HEK293 (cell line): ENCODE data around the gene RBM19.

Experiments used
- CTCF ChIP-seq: fragments of 450-650 bp; formaldehyde crosslinking; IDR thresholded peaks from 2 replicates; pipeline ENCODE4 v1.5.1; 2016; ENCODE audit warnings: missing biosample characterization, missing genetic modification characterization
- RBAK ChIP-seq: fragments of 450-650 bp; formaldehyde crosslinking; IDR thresholded peaks from 2 replicates; pipeline ENCODE4 v1.5.1; 2016; ENCODE audit warnings: missing biosample characterization, missing genetic modification characterization
- TCF7L2 ChIP-seq: IDR thresholded peaks from 2 replicates; pipeline ENCODE4 v1.6.1; 2011; ENCODE audit warnings: low read depth, mild to moderate bottlenecking, inconsistent platforms, low read length, moderate library complexity, borderline replicate concordance
- ZFP37 ChIP-seq: fragments of 450-650 bp; formaldehyde crosslinking; IDR thresholded peaks from 2 replicates; pipeline ENCODE4 v1.5.1; 2016; ENCODE audit warnings: missing biosample characterization, missing genetic modification characterization
- ZNF335 ChIP-seq: fragments of 450-650 bp; formaldehyde crosslinking; conservative IDR thresholded peaks from 2 replicates; pipeline ENCODE4 v1.5.1; 2016; ENCODE audit warnings: missing biosample characterization, missing genetic modification characterization
- ZNF501 ChIP-seq: fragments of 450-650 bp; formaldehyde crosslinking; IDR thresholded peaks from 2 replicates; pipeline ENCODE4 v1.5.1; 2016; ENCODE audit warnings: missing biosample characterization, missing genetic modification characterization
- TF ChIP-seq, protein P1 (sequence below): fragments of 450-650 bp; formaldehyde crosslinking; IDR thresholded peaks from 2 replicates; pipeline ENCODE4 v1.5.1; 2016; ENCODE audit warnings: missing biosample characterization, missing genetic modification characterization
- TF ChIP-seq, protein P2 (sequence below): fragments of 450-650 bp; IDR thresholded peaks from 2 replicates; pipeline ENCODE4 v1.5.1; 2018; ENCODE audit warnings: missing biosample characterization, missing genetic modification characterization
- TF ChIP-seq, protein P3 (sequence below): fragments of 450-650 bp; IDR thresholded peaks from 2 replicates; pipeline ENCODE4 v1.5.1; 2018; ENCODE audit warnings: missing biosample characterization, mild to moderate bottlenecking, missing genetic modification characterization
- TF ChIP-seq, protein P4 (sequence below): fragments of 450-650 bp; formaldehyde crosslinking; IDR thresholded peaks from 2 replicates; pipeline ENCODE4 v1.5.1; 2017; ENCODE audit warnings: missing biosample characterization, mild to moderate bottlenecking, missing genetic modification characterization, moderate library complexity

GRCh38 chr12:113820309-113820708 is 145.8 kb downstream of the RBM19 start:
- TF ChIP-seq, protein P1, sequence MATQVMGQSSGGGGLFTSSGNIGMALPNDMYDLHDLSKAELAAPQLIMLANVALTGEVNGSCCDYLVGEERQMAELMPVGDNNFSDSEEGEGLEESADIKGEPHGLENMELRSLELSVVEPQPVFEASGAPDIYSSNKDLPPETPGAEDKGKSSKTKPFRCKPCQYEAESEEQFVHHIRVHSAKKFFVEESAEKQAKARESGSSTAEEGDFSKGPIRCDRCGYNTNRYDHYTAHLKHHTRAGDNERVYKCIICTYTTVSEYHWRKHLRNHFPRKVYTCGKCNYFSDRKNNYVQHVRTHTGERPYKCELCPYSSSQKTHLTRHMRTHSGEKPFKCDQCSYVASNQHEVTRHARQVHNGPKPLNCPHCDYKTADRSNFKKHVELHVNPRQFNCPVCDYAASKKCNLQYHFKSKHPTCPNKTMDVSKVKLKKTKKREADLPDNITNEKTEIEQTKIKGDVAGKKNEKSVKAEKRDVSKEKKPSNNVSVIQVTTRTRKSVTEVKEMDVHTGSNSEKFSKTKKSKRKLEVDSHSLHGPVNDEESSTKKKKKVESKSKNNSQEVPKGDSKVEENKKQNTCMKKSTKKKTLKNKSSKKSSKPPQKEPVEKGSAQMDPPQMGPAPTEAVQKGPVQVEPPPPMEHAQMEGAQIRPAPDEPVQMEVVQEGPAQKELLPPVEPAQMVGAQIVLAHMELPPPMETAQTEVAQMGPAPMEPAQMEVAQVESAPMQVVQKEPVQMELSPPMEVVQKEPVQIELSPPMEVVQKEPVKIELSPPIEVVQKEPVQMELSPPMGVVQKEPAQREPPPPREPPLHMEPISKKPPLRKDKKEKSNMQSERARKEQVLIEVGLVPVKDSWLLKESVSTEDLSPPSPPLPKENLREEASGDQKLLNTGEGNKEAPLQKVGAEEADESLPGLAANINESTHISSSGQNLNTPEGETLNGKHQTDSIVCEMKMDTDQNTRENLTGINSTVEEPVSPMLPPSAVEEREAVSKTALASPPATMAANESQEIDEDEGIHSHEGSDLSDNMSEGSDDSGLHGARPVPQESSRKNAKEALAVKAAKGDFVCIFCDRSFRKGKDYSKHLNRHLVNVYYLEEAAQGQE = no peak
- TF ChIP-seq ZFP37 (tag by site-specific recombination) = no peak
- TF ChIP-seq CTCF (tag by site-specific recombination) = no peak
- TF ChIP-seq, protein P2, sequence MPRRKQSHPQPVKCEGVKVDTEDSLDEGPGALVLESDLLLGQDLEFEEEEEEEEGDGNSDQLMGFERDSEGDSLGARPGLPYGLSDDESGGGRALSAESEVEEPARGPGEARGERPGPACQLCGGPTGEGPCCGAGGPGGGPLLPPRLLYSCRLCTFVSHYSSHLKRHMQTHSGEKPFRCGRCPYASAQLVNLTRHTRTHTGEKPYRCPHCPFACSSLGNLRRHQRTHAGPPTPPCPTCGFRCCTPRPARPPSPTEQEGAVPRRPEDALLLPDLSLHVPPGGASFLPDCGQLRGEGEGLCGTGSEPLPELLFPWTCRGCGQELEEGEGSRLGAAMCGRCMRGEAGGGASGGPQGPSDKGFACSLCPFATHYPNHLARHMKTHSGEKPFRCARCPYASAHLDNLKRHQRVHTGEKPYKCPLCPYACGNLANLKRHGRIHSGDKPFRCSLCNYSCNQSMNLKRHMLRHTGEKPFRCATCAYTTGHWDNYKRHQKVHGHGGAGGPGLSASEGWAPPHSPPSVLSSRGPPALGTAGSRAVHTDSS = no peak
- no peak for TF ChIP-seq TCF7L2
- no peak for TF ChIP-seq RBAK (tag by site-specific recombination)
- no peak for TF ChIP-seq ZNF501 (tag by site-specific recombination)
- no peak for TF ChIP-seq ZNF335 (tag by site-specific recombination)
- TF ChIP-seq, protein P3, sequence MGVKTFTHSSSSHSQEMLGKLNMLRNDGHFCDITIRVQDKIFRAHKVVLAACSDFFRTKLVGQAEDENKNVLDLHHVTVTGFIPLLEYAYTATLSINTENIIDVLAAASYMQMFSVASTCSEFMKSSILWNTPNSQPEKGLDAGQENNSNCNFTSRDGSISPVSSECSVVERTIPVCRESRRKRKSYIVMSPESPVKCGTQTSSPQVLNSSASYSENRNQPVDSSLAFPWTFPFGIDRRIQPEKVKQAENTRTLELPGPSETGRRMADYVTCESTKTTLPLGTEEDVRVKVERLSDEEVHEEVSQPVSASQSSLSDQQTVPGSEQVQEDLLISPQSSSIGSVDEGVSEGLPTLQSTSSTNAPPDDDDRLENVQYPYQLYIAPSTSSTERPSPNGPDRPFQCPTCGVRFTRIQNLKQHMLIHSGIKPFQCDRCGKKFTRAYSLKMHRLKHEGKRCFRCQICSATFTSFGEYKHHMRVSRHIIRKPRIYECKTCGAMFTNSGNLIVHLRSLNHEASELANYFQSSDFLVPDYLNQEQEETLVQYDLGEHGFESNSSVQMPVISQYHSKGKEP = no peak
- TF ChIP-seq, protein P4, sequence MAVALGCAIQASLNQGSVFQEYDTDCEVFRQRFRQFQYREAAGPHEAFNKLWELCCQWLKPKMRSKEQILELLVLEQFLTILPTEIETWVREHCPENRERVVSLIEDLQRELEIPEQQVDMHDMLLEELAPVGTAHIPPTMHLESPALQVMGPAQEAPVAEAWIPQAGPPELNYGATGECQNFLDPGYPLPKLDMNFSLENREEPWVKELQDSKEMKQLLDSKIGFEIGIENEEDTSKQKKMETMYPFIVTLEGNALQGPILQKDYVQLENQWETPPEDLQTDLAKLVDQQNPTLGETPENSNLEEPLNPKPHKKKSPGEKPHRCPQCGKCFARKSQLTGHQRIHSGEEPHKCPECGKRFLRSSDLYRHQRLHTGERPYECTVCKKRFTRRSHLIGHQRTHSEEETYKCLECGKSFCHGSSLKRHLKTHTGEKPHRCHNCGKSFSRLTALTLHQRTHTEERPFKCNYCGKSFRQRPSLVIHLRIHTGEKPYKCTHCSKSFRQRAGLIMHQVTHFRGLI (tag by site-specific recombination) = no peak
